Measurements from ENCODE around the gene SYDE2.

SYDE2 gene

DNA sequence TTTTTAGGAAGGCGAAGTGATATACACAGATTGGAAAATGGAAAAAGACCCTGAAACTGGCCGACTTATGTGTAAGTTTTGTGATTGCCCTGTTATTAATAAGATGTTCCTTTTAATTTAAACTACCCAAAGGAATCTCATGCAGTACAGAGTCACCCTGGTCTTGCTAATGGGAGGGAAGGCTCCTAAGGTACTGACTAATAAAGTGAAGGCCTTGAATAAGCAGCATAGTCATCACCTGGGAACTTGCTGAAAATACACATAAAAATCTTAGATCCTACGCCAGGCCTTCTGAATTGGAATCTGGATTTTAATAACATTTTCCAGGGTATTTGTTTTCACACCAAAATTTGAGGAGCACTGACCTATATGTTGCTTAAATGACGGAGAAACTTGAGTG lies 79.1 kb downstream of the SYDE2 start:
- DNase-seq = no peak

DNA sequence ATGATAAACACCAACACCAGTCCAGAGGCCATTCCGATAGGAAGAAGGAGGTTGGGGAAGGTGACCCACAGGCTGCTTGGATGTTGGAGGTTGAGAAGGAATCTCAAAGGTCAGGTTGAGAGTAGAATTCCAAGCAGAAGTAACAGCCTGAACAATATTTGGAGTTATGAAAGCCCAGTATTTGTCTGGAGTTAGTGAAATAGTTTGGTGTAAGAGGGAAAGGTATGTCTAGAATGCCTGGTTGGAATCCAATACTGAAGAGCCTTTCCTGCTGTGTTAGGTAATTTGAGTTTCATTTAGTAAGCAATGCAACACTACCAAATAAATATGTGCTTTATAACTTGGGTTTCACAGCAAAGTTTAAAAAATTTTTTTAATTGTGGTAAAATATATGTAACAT lies 82.1 kb downstream of the SYDE2 start:
- DNase-seq = no peak

DNA sequence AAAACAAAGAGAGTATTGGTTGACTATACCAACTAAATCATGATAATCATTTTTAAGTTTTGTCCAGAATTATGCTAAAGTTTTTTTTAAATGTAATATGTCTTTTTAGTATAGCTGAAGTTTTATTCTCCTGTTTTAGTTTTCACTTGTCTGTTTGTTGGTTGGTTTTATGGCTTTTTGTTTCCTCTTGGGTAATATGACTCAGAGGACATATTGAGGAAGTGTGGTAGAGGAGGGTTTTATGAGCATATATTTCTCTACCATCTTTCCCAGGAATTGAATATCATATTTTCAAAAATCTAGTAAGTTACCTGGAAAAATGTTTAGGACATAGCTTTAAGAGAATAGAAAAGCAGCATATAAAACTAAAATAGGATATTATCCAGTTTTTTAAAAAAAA lies 84.0 kb downstream of the SYDE2 start:
- DNase-seq = no peak

GRCh38 chr1:85115933-85116332 lies 84.9 kb downstream of the SYDE2 start:
- no peak for DNase-seq

DNA sequence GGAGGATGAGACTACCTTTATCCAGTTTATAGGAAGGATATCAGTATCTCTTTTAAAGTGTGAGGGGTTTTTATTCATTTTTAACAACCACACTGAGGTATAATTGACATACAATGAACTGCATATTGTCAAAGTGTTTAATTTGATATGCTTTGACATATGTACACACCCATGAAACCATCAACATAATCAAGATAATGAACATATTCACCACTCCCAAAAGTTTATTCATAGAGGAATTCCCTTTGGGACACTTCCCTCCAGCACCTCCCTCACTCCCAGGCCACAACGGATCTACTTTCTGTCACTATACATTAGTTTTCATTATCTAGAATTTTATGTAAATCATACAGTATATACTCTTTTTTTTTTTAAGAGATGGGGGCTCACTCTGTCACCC lies 89.1 kb downstream of the SYDE2 start:
- DNase-seq = no peak

GRCh38 chr1:85109475-85109874 lies 91.3 kb downstream of the SYDE2 start:
- peak; percentile 64 for DNase-seq

Measured in activated effector memory CD4-positive, alpha-beta T cell treated with anti-CD3 and anti-CD28 coated beads, Interleukin-2, amount 50 U/mL, for 16 hours (primary cell).